ENCODE data around the gene SCAMP2.

SCAMP2 gene

DNA sequence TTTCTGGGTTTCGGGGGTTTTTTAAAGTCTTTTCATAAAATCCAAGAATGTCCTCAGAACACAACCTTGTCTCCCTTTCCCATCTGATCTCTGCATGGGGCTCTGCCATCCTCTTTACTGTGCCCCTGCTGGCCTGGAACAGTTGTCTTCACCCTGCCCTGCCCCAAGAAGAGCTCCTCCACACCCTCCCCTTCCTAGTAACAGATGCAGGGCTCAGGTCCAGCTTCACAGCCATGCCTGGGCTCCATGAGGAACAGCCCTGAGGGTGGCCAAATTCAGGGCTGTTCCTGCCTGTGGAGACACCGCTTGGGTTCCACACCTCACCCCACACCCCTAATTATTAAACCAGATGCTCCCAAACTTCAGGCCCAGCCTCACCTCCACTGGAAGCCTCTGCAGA lies 17.3 kb downstream of the SCAMP2 start:
- DNase-seq: no peak
- peaks cover 32% of the 10 kb centered on the region for H3K36me3 ChIP-seq
- no peak overlapping the region for H3K4me3 ChIP-seq (ENCODE audit: low read depth, low read length)
- no peak for TF ChIP-seq CTCF (IDR thresholded peaks at IDR 0.05; ENCODE audit: low read depth, low read length)
- H3K9me3 ChIP-seq (ENCODE audit: severe bottlenecking): no peaks in the 10 kb centered on the region
- H3K27me3 ChIP-seq (ENCODE audit: insufficient read depth, low read depth, severe bottlenecking): no peaks in the 10 kb centered on the region
- no peak overlapping the region for H3K27ac ChIP-seq

DNA sequence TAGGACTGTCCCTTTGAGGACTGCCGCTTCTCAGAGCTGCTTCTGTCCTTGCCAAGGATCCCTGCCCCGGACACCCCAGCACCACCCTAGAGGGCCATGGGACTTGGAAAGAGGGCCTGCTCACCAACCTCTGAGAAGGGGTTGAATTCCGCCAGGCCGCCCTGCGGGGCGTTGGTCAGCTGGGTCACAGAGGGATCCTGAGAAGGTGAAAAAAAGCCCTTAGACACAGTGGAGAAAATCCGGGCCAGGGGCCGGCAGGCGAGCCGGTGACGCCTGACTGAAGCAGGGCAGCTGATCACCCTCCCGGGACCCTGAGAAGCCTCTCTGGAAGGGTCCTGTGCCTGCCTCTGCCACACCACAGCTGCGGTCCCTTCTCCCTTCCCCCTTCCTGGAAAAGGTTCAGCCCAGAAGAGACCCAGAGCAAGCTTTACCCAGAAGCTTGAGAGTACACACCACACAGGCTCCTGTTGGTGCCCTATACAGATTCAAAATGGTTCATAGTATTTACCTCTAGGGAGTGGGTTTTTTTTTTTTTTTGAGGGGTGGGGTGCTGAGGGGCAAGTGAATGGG lies 18.6 kb downstream of the SCAMP2 start:
- TF ChIP-seq CTCF (IDR thresholded peaks at IDR 0.05; ENCODE audit: low read depth, low read length): no peak
- Histone ChIP-seq H3K9me3 (ENCODE audit: severe bottlenecking) (no peaks in the 10 kb centered on the region), H3K36me3 (peaks cover 45% of the 10 kb centered on the region), H3K27me3 (ENCODE audit: insufficient read depth, low read depth, severe bottlenecking) (no peaks in the 10 kb centered on the region), H3K27ac (no peak overlapping the region), H3K4me3 (ENCODE audit: low read depth, low read length) (no peak overlapping the region)
- DNase-seq: no peak

DNA sequence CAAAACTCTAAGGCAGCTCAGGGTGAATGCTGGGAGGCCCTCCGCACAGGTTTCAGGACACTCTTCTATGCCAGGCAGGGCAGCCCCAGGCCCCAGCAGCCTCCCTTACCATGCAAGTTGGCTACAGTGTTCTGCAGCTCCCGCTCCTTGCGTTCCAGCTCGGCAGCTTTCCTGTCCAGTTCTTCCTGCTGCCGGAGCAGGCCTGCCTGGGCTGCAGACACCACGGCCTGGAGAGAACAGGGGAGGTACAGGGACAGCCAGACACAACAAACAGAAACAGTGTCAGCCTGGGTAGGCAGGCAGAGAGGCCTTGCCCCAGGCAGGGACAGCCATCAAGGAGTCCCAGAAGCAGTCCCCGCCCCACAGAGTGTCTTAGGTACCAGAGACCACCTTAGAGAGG lies 21.2 kb downstream of the SCAMP2 start:
- DNase-seq: no peak
- H3K4me3 ChIP-seq (ENCODE audit: low read depth, low read length): no peak overlapping the region
- no peaks in the 10 kb centered on the region for H3K9me3 ChIP-seq (ENCODE audit: severe bottlenecking)
- TF ChIP-seq CTCF (IDR thresholded peaks at IDR 0.05; ENCODE audit: low read depth, low read length): no peak
- H3K27me3 ChIP-seq (ENCODE audit: insufficient read depth, low read depth, severe bottlenecking): no peaks in the 10 kb centered on the region
- no peak overlapping the region for H3K27ac ChIP-seq
- H3K36me3 ChIP-seq: peaks cover 68% of the 10 kb centered on the region

DNA sequence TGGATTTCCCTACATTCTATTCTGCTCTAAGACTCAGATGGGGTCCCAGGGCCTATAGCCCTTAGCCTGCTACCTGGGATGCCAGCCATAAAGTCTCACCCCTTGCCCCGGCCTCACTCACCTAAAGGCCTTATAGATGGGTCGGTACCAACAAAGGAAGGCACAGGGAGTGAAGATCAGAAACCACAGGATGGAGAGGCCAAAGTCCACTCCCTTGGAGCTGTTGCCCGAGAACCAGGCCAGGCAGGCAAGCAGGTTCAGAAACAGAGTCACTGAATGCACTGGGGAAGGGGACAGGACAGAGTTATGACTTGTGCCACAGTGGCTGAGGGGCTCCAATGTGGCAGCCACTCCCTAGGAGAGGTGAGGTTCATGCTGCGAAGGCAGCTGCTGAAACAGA lies 22.8 kb downstream of the SCAMP2 start:
- TF ChIP-seq CTCF (IDR thresholded peaks at IDR 0.05; ENCODE audit: low read depth, low read length): no peak
- Histone ChIP-seq H3K4me3 (ENCODE audit: low read depth, low read length) (no peak overlapping the region), H3K27me3 (ENCODE audit: insufficient read depth, low read depth, severe bottlenecking) (no peaks in the 10 kb centered on the region), H3K36me3 (peaks cover 79% of the 10 kb centered on the region), H3K9me3 (ENCODE audit: severe bottlenecking) (no peaks in the 10 kb centered on the region), H3K27ac (no peak overlapping the region)
- DNase-seq: no peak

GRCh38 chr15:74847432-74847831 lies 25.7 kb downstream of the SCAMP2 start:
- no peak for TF ChIP-seq CTCF (IDR thresholded peaks at IDR 0.05; ENCODE audit: low read depth, low read length)
- Histone ChIP-seq H3K36me3 (peaks cover 67% of the 10 kb centered on the region), H3K4me3 (ENCODE audit: low read depth, low read length) (no peak overlapping the region), H3K27ac (no peak overlapping the region; the same call in 1 of the 2 replicates), H3K27me3 (ENCODE audit: insufficient read depth, low read depth, severe bottlenecking) (no peaks in the 10 kb centered on the region), H3K9me3 (ENCODE audit: severe bottlenecking) (no peaks in the 10 kb centered on the region)
- DNase-seq: peak; percentile 25

DNA sequence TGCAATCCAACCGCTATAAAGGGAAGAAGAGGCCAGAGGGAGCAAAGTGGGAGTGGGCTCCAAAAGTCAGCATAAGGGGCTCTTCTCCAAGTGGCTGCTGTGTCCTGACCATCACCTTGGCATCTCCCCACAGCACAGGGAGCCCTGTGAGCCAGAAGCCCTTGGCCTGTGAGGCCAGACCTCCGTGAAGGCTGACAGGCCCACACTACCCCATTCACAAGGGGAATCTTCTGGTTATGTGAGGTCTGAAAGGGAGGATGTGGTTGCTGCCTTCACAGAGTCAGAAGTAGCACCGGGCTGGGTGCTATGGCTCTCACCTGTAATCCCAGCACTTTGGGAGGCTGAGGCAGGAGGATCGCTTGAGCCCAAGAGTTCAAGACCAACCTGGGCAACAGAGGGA lies 27.6 kb downstream of the SCAMP2 start:
- Histone ChIP-seq H3K4me3 (ENCODE audit: low read depth, low read length) (no peak overlapping the region), H3K27ac (peak overlapping the region; percentile 96), H3K9me3 (ENCODE audit: severe bottlenecking) (no peaks in the 10 kb centered on the region), H3K27me3 (ENCODE audit: insufficient read depth, low read depth, severe bottlenecking) (no peaks in the 10 kb centered on the region), H3K36me3 (peaks cover 58% of the 10 kb centered on the region)
- DNase-seq: no peak
- no peak for TF ChIP-seq CTCF (IDR thresholded peaks at IDR 0.05; ENCODE audit: low read depth, low read length)
